Dedifferentiated amniotic fluid mesenchymal stem cell (primary cell): ENCODE results near the gene GNG7.
"Not testable (repeated sequence)": the region's sequence is repeated elsewhere in the genome, so short reads cannot be mapped to it uniquely, and the experiment has no call there.

Source experiments
- DNase-seq: peaks from one replicate; pipeline ENCODE4 v3.0.0-alpha.2; 2016; ENCODE audit errors: extremely low spot score

GNG7 gene

GRCh38 chr19:2675892-2676291 lies 26.6 kb downstream of the GNG7 start:
- DNase-seq: no peak

GRCh38 chr19:2670217-2670616 lies 32.3 kb downstream of the GNG7 start:
- no peak for DNase-seq

- DNase-seq: no peak
Measured at GRCh38 chr19:2668175-2668763, 34.2 kb downstream of the GNG7 start.

GRCh38 chr19:2667349-2667748 lies 35.1 kb downstream of the GNG7 start:
- DNase-seq: not testable (repeated sequence)

- DNase-seq: no peak
Measured at GRCh38 chr19:2666344-2666994, 36.0 kb downstream of the GNG7 start.

GRCh38 chr19:2665103-2665502 lies 37.4 kb downstream of the GNG7 start:
- DNase-seq: no peak

- no peak for DNase-seq
Measured at GRCh38 chr19:2663920-2664571, 38.4 kb downstream of the GNG7 start.

- DNase-seq: no peak
Measured at GRCh38 chr19:2661615-2662014, 40.9 kb downstream of the GNG7 start.

GRCh38 chr19:2659856-2660432 lies 42.5 kb downstream of the GNG7 start:
- DNase-seq: no peak

- DNase-seq: no peak
Measured at GRCh38 chr19:2656533-2656932, 46.0 kb downstream of the GNG7 start.

- no peak for DNase-seq
Measured at GRCh38 chr19:2653710-2654707, 48.5 kb downstream of the GNG7 start.

- DNase-seq: no peak
Measured at GRCh38 chr19:2653218-2653617, 49.3 kb downstream of the GNG7 start.

- no peak for DNase-seq
Measured at GRCh38 chr19:2652504-2653099, 49.9 kb downstream of the GNG7 start.

- not testable (repeated sequence) for DNase-seq
Measured at GRCh38 chr19:2651002-2651733, 51.3 kb downstream of the GNG7 start.

GRCh38 chr19:2650515-2650914 lies 52.0 kb downstream of the GNG7 start:
- DNase-seq: no peak

GRCh38 chr19:2648528-2648937 lies 54.0 kb downstream of the GNG7 start:
- peak; percentile 49 for DNase-seq

GRCh38 chr19:2648099-2648498 lies 54.4 kb downstream of the GNG7 start:
- DNase-seq: no peak

- DNase-seq: no peak
Measured at GRCh38 chr19:2646866-2647535, 55.5 kb downstream of the GNG7 start.

GRCh38 chr19:2645826-2646225 lies 56.7 kb downstream of the GNG7 start:
- DNase-seq: no peak
